IMR-90 (cell line): ENCODE measurements around the gene SMARCA5. TPM values are rescaled to one million over a fixed set of nuclear protein-coding genes. Genes with fewer than 3 reads are reported as not detected.

Experiments
- ATAC-seq: fragments of 200-7000 bp; cut with Tn5 transposase; 2 replicates; pipeline ENCODE4 v1.9.1; 2020; ENCODE audit warnings: low read depth, mild to moderate bottlenecking, moderate library complexity
- BruUV-seq: library from RNA; stranded (reverse); fragments of 400-500 nt; replicated peaks from 2 replicates; lab custom pipeline; 2021; lab: Mats Ljungman, UMichigan
- CTCF ChIA-PET: fragments of 300-600 bp; formaldehyde crosslinking; extraction: SDS; loops from one replicate; lab custom pipeline; 2021; ENCODE audit warnings: antibody characterized with exemption; lab: Yijun Ruan, JAX
- POLR2A ChIA-PET: fragments of 300-600 bp; sonication (Branson Sonifier 250); formaldehyde crosslinking; loops from one replicate; lab custom pipeline; 2022; ENCODE audit warnings: antibody characterized with exemption; ENCODE audit not compliant: unreplicated experiment; lab: Charles Lee
- DNase-seq: peaks from one replicate; pipeline ENCODE4 v3.0.0; 2013
- H2AFZ ChIP-seq: replicated peaks from 2 replicates; pipeline ENCODE3; 2013; ENCODE audit warnings: low read length, mild to moderate bottlenecking; ENCODE audit not compliant: poor library complexity
- H2AK5ac ChIP-seq: 2 replicates; pipeline ENCODE4 v1.6.1; 2013; ENCODE audit warnings: low read depth, low read length, inconsistent platforms
- H2AK9ac ChIP-seq: replicated peaks from 2 replicates; pipeline ENCODE3; 2013; ENCODE audit warnings: mild to moderate bottlenecking, low read depth, low read length, moderate library complexity; ENCODE audit not compliant: poor library complexity
- H2BK120ac ChIP-seq: 2 replicates; pipeline ENCODE4 v1.6.1; 2013; ENCODE audit warnings: low read depth, low read length, inconsistent platforms
- H2BK15ac ChIP-seq: 3 replicates; pipeline ENCODE4 v1.6.1; 2013; ENCODE audit warnings: low read depth, low read length, inconsistent platforms
- H2BK20ac ChIP-seq: 2 replicates; pipeline ENCODE4 v1.6.1; 2013; ENCODE audit warnings: low read depth, mild to moderate bottlenecking, inconsistent platforms, low read length, moderate library complexity
- H2BK5ac ChIP-seq: 2 replicates; pipeline ENCODE4 v1.6.1; 2013; ENCODE audit warnings: mild to moderate bottlenecking, low read depth, low read length, inconsistent platforms; ENCODE audit not compliant: poor library complexity, severe bottlenecking
- H3K14ac ChIP-seq: replicated peaks from 2 replicates; pipeline ENCODE4 v1.6.1; 2013; ENCODE audit warnings: low read depth, low read length, inconsistent platforms
- H3K18ac ChIP-seq: 2 replicates; pipeline ENCODE4 v1.6.1; 2013; ENCODE audit warnings: low read depth, low read length, control low read depth
- H3K23ac ChIP-seq: 2 replicates; pipeline ENCODE4 v1.6.1; 2013; ENCODE audit warnings: low read depth, low read length, inconsistent platforms
- H3K27ac ChIP-seq: 2 replicates; pipeline ENCODE4 v1.5.1; 2013; ENCODE audit warnings: mild to moderate bottlenecking, control low read depth, low read length; ENCODE audit not compliant: insufficient read depth
- H3K27me3 ChIP-seq: 2 replicates; pipeline ENCODE4 v1.6.1; 2013; ENCODE audit warnings: low read length; ENCODE audit not compliant: control insufficient read depth, insufficient read depth
- H3K36me3 ChIP-seq: 2 replicates; pipeline ENCODE4 v1.6.1; 2013; ENCODE audit warnings: low read length, mixed read lengths; ENCODE audit not compliant: control insufficient read depth, insufficient read depth
- H3K4ac ChIP-seq: 2 replicates; pipeline ENCODE4 v1.6.1; 2013; ENCODE audit warnings: low read depth, low read length, inconsistent platforms
- H3K4me1 ChIP-seq: 2 replicates; pipeline ENCODE4 v1.6.1; 2013; ENCODE audit warnings: low read length, mixed read lengths; ENCODE audit not compliant: control insufficient read depth, insufficient read depth
- H3K4me2 ChIP-seq: 2 replicates; pipeline ENCODE4 v1.6.1; 2013; ENCODE audit warnings: low read depth, mild to moderate bottlenecking, control low read depth, low read length, moderate library complexity
- H3K4me3 ChIP-seq: 2 replicates; pipeline ENCODE4 v1.5.1; 2013; ENCODE audit warnings: low read depth, mild to moderate bottlenecking, control low read depth, low read length, moderate library complexity; ENCODE audit not compliant: insufficient read depth
- H3K56ac ChIP-seq: 2 replicates; pipeline ENCODE4 v1.6.1; 2013; ENCODE audit warnings: low read length, inconsistent platforms; ENCODE audit not compliant: insufficient read depth; ENCODE audit errors: extremely low read depth
- H3K79me1 ChIP-seq, 2 experiments: 2 replicates each; pipeline ENCODE4 v1.6.1; 2013; ENCODE audit warnings: low read length in 2 of 2, inconsistent platforms in 1 of 2, low read depth in 1 of 2
- H3K9ac ChIP-seq: 2 replicates; pipeline ENCODE4 v1.6.1; 2013; ENCODE audit warnings: low read depth, low read length, control low read depth
- H3K9me1 ChIP-seq: 2 replicates; pipeline ENCODE4 v1.6.1; 2013; ENCODE audit warnings: low read length, inconsistent platforms; ENCODE audit not compliant: insufficient read depth
- H3K9me3 ChIP-seq: 2 replicates; pipeline ENCODE4 v1.6.1; 2013; ENCODE audit warnings: low read length; ENCODE audit not compliant: control insufficient read depth, insufficient read depth
- H4K20me1 ChIP-seq: 2 replicates; pipeline ENCODE4 v1.6.1; 2013; ENCODE audit warnings: low read length, inconsistent platforms; ENCODE audit not compliant: insufficient read depth
- H4K5ac ChIP-seq: 2 replicates; pipeline ENCODE4 v1.6.1; 2013; ENCODE audit warnings: mild to moderate bottlenecking, low read depth, low read length, control low read depth
- H4K8ac ChIP-seq, 2 experiments: 2 replicates each; pipeline ENCODE4 v1.6.1; 2013; ENCODE audit warnings: low read depth in 2 of 2, low read length in 2 of 2, control low read depth in 1 of 2, inconsistent platforms in 1 of 2
- H4K91ac ChIP-seq: 2 replicates; pipeline ENCODE4 v1.6.1; 2013; ENCODE audit warnings: low read depth, low read length, inconsistent platforms; ENCODE audit not compliant: insufficient read depth
- BHLHE40 ChIP-seq: fragments of 150-350 bp; IDR thresholded peaks from 2 replicates; pipeline ENCODE4 v1.6.1; 2016; ENCODE audit warnings: mild to moderate bottlenecking, low read depth, low read length
- CEBPB ChIP-seq: IDR thresholded peaks from 2 replicates; pipeline ENCODE4 v1.6.1; 2012; ENCODE audit warnings: low read depth, low read length, improper control_type of control experiment
- CHD1 ChIP-seq: IDR thresholded peaks from 2 replicates; pipeline ENCODE4 v1.6.1; 2012; ENCODE audit warnings: low read depth, low read length, improper control_type of control experiment
- CTCF ChIP-seq: conservative IDR thresholded peaks from 2 replicates; pipeline ENCODE4 v1.5.1; 2012; ENCODE audit warnings: mild to moderate bottlenecking, low read depth, low read length, improper control_type of control experiment
- ELK1 ChIP-seq: fragments of 150-350 bp; IDR thresholded peaks from 2 replicates; pipeline ENCODE4 v1.6.1; 2016; ENCODE audit warnings: low read depth, mild to moderate bottlenecking, low read length, moderate library complexity, borderline replicate concordance
- FOS ChIP-seq: fragments of 150-350 bp; IDR thresholded peaks from 2 replicates; pipeline ENCODE4 v1.6.1; 2016; ENCODE audit warnings: low read depth, low read length
- MAFK ChIP-seq: IDR thresholded peaks from 2 replicates; pipeline ENCODE4 v1.6.1; 2012; ENCODE audit warnings: low read depth, low read length, improper control_type of control experiment
- MAZ ChIP-seq: IDR thresholded peaks from 2 replicates; pipeline ENCODE4 v1.6.1; 2012; ENCODE audit warnings: low read depth, mild to moderate bottlenecking, low read length, improper control_type of control experiment, moderate library complexity, borderline replicate concordance
- MXI1 ChIP-seq: IDR thresholded peaks from 2 replicates; pipeline ENCODE4 v1.6.1; 2012; ENCODE audit warnings: low read depth, mild to moderate bottlenecking, low read length, moderate library complexity, borderline replicate concordance
- NFE2L2 ChIP-seq: fragments of 150-350 bp; IDR thresholded peaks from 2 replicates; pipeline ENCODE4 v1.6.1; 2016; ENCODE audit warnings: low read depth, mild to moderate bottlenecking, low read length
- POLR2A ChIP-seq: IDR thresholded peaks from 2 replicates; pipeline ENCODE4 v1.6.1; 2012; ENCODE audit warnings: mild to moderate bottlenecking, low read depth, low read length
- RAD21 ChIP-seq: IDR thresholded peaks from 2 replicates; pipeline ENCODE4 v1.6.1; 2012; ENCODE audit warnings: low read length, improper control_type of control experiment
- RCOR1 ChIP-seq: IDR thresholded peaks from 2 replicates; pipeline ENCODE4 v1.6.1; 2012; ENCODE audit warnings: mild to moderate bottlenecking, low read length, improper control_type of control experiment; ENCODE audit not compliant: insufficient replicate concordance
- RFX5 ChIP-seq: IDR thresholded peaks from 2 replicates; pipeline ENCODE4 v1.8.0; 2012; ENCODE audit warnings: low read depth, mild to moderate bottlenecking, low read length, moderate library complexity
- SMC3 ChIP-seq: fragments of 150-350 bp; IDR thresholded peaks from 2 replicates; pipeline ENCODE4 v1.6.1; 2016; ENCODE audit warnings: low read depth, mild to moderate bottlenecking, antibody characterized with exemption, low read length, moderate library complexity
- USF2 ChIP-seq: fragments of 150-350 bp; IDR thresholded peaks from 2 replicates; pipeline ENCODE4 v1.6.1; 2017; ENCODE audit warnings: mild to moderate bottlenecking, antibody characterized with exemption, low read length, low read depth
- WGBS, 2 experiments: methylation state at CpG; one replicate each; pipeline versions ENCODE4 v1.1.5 to v1.1.7; 2013; ENCODE audit warnings: missing lambda C conversion rate in 2 of 2; ENCODE audit not compliant: insufficient read length in 1 of 2; ENCODE audit errors: extremely low coverage in 2 of 2; 5-methylcytosine and 5-hydroxymethylcytosine counted together
- dilution Hi-C: fragments of 300-500 bp; cut with HindIII; formaldehyde crosslinking; loops from one replicate; pipeline ENCODE4 v1.14.3; 2018; ENCODE audit warnings: low sequenced_read_pairs; ENCODE audit not compliant: unreplicated experiment
- in situ Hi-C: fragments of 300-500 bp; cut with MboI; formaldehyde crosslinking; loops from 3 replicates; pipeline ENCODE4 v1.14.3; 2019; ENCODE audit warnings: low sequenced_read_pairs, inconsistent platforms, mixed read lengths
- intact Hi-C: fragments of 100-400 bp; cut with micrococcal nuclease; formaldehyde crosslinking; loops from 2 replicates; pipeline ENCODE4 v1.10.0; 2022
- polyA plus RNA-seq, 3 experiments: library from polyadenylated mRNA; depleted of rRNA; stranded (reverse); fragments of >200 nt; gene quantifications; 2 replicates each; pipeline ENCODE4 v1.2.3, GENCODE V29; 2012; ENCODE audit warnings: low replicate concordance in 1 of 3
- total RNA-seq: library from RNA; depleted of rRNA; stranded (reverse); fragments of >200 nt; gene quantifications from 2 replicates; pipeline ENCODE4 v1.2.3, GENCODE V29; 2012

Gene SMARCA5
- total and polyA plus RNA-seq, 2 of the 4 experiments (the other 2 are of a cell fraction) = 11.5 to 14.7 TPM

GRCh38 chr4:143549928-143550327 is 36.4 kb downstream of the SMARCA5 start:
- no peak overlapping the region for H2BK20ac ChIP-seq
- intact Hi-C loops = loop anchor here (2.0 to 10.0 kb wide), 2 partner anchors 15 to 1565 kb away; no protein-coding TSS in a partner anchor
- H4K5ac ChIP-seq = no peak overlapping the region
- H3K36me3 ChIP-seq = peaks cover 19% of the 10 kb centered on the region
- ATAC-seq (no peak), DNase-seq (no peak)
- no peak overlapping the region for H3K27ac ChIP-seq
- WGBS, 2 experiments = no CpG with 5 or more reads among the region's 2 CpGs
- H4K91ac ChIP-seq = no peak overlapping the region
- ChIA-PET POLR2A (interaction anchor here (0.6 kb wide), 1 partner anchor 34 kb away, joined by 7 read pairs; no protein-coding TSS in a partner anchor), CTCF (no interaction called here)
- no TSS peak for BruUV-seq
- no peak overlapping the region for H2BK15ac ChIP-seq
- no peak overlapping the region for H2BK120ac ChIP-seq
- no peaks in the 10 kb centered on the region for H4K20me1 ChIP-seq
- no peak overlapping the region for H3K4ac ChIP-seq
- H3K4me2 ChIP-seq = no peak overlapping the region
- in situ Hi-C loops = loop anchor here (25.0 kb wide), 1 partner anchor 1562 kb away; no protein-coding TSS in a partner anchor
- H2AFZ ChIP-seq = no peak overlapping the region
- no peaks in the 10 kb centered on the region for H3K9me1 ChIP-seq
- no peak overlapping the region for H2AK5ac ChIP-seq
- H3K9ac ChIP-seq = no peak overlapping the region
- H3K9me3 ChIP-seq = no peaks in the 10 kb centered on the region
- no peak overlapping the region for H2AK9ac ChIP-seq
- TF ChIP-seq FOS (no peak), USF2 (no peak), CTCF (no peak), RCOR1 (no peak), CEBPB (no peak), SMC3 (no peak), NFE2L2 (no peak), MAZ (no peak), CHD1 (no peak), MAFK (no peak), RFX5 (no peak), RAD21 (no peak), MXI1 (no peak), BHLHE40 (no peak), POLR2A (no peak), ELK1 (no peak)
- H3K79me1 ChIP-seq = peaks cover 3 to 7% of the 10 kb centered on the region in 2 experiments; a peak in 1 of 4 replicates
- H3K18ac ChIP-seq = no peak overlapping the region
- no peak overlapping the region for H3K4me3 ChIP-seq
- H3K27me3 ChIP-seq = no peaks in the 10 kb centered on the region
- no peak overlapping the region for H3K14ac ChIP-seq
- no peak overlapping the region for H2BK5ac ChIP-seq
- no peak overlapping the region for H4K8ac ChIP-seq
- no peak overlapping the region for H3K23ac ChIP-seq
- no peak overlapping the region for H3K56ac ChIP-seq
- H3K4me1 ChIP-seq = no peaks in the 10 kb centered on the region
- dilution Hi-C loops = no loop called here
